Activated CD8-positive, alpha-beta memory T cell treated with anti-CD3 and anti-CD28 coated beads for 36 hours (primary cell): Measurements from ENCODE around the gene HK2. TPM values are rescaled to one million over a fixed set of nuclear protein-coding genes. Genes with fewer than 3 reads are reported as not detected.

Source experiments
- total RNA-seq, 2 experiments: library from RNA; stranded (reverse); gene quantifications; one replicate each; pipeline ENCODE4 v1.2.3, GENCODE V29; 2021

HK2 gene
- total RNA-seq, 2 experiments from 2014 or later = 104 to 107 TPM

Other genes with a start within 250 kb of the HK2 start
- gene M1AP, start 185.8 kb upstream of the HK2 start, total RNA-seq = not detected
- gene SEMA4F, start 179.9 kb upstream of the HK2 start, total RNA-seq = 1 to 10 TPM; 5.2 to 5.9 TPM
- gene POLE4, start 124.5 kb downstream of the HK2 start, total RNA-seq = 10 to 100 TPM; 68.0 to 72.8 TPM